KMS-11 (cell line): ENCODE measurements around the gene STARD9.

Experiments
- H2AFZ ChIP-seq: fragments of 200-600 bp; sonication (generic); 2 replicates; pipeline ENCODE4 v1.6.1; 2016; ENCODE audit warnings: antibody characterized with exemption, mixed run types, low read depth
- H3K27ac ChIP-seq: fragments of 200-600 bp; sonication (generic); 2 replicates; pipeline ENCODE4 v1.6.1; 2016; ENCODE audit warnings: mild to moderate bottlenecking, mixed run types
- H3K27me3 ChIP-seq: fragments of 200-600 bp; sonication (generic); 2 replicates; pipeline ENCODE4 v1.6.1; 2017; ENCODE audit warnings: mild to moderate bottlenecking, low read depth, mixed run types, moderate library complexity; ENCODE audit not compliant: insufficient read depth
- H3K36me3 ChIP-seq: fragments of 200-600 bp; sonication (generic); 2 replicates; pipeline ENCODE4 v1.6.1; 2017; ENCODE audit warnings: mild to moderate bottlenecking, mixed run types; ENCODE audit not compliant: insufficient read depth
- H3K4me1 ChIP-seq: fragments of 200-600 bp; sonication (generic); 2 replicates; pipeline ENCODE4 v1.6.1; 2016; ENCODE audit warnings: mild to moderate bottlenecking, low read depth, mixed run types; ENCODE audit not compliant: poor library complexity, severe bottlenecking
- H3K4me2 ChIP-seq: fragments of 200-600 bp; sonication (generic); 2 replicates; pipeline ENCODE4 v1.7.0; 2016; ENCODE audit warnings: mild to moderate bottlenecking, mixed run types
- H3K4me3 ChIP-seq: fragments of 200-600 bp; sonication (generic); IDR thresholded peaks from 2 replicates; pipeline ENCODE4 v1.6.1; 2017; ENCODE audit warnings: low read depth, low read length, mixed read lengths; ENCODE audit not compliant: insufficient read depth
- H3K79me2 ChIP-seq: fragments of 200-600 bp; sonication (generic); 2 replicates; pipeline ENCODE4 v1.6.1; 2016; ENCODE audit warnings: low read depth, mixed run types; ENCODE audit not compliant: insufficient read depth
- H3K9ac ChIP-seq: fragments of 200-600 bp; sonication (generic); 2 replicates; pipeline ENCODE4 v1.6.1; 2016; ENCODE audit warnings: mild to moderate bottlenecking, mixed run types
- H4K20me1 ChIP-seq: fragments of 200-600 bp; sonication (generic); 2 replicates; pipeline ENCODE4 v1.6.1; 2016; ENCODE audit warnings: mild to moderate bottlenecking, mixed run types; ENCODE audit not compliant: insufficient read depth
- TF ChIP-seq, protein P1 (sequence below): fragments of 200-600 bp; sonication (generic); conservative IDR thresholded peaks from 2 replicates; pipeline ENCODE4 v1.6.1; 2017; ENCODE audit warnings: low read depth, mild to moderate bottlenecking, antibody characterized with exemption, low read length, moderate library complexity, mixed read lengths

The STARD9 gene

DNA sequence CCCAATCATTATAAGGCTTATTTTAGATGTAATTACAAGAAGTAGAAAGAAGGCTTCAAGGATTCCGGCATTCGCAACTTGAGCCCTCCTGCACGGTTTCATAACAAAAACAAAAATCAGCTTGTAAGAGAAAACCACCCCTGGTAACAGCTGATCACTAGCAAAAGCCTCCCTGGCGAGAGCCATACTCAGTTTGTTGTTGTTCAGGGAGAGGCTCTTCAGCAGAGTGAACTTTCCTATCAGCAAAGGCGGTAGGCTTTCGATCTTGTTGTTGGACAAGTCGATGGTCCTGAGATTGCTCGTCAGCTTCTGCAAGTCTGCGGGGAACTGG is 27.5 kb upstream of the STARD9 start:
- Histone ChIP-seq H3K27me3 (no peaks in the 10 kb centered on the region), H3K4me3 (no peak overlapping the region), H3K79me2 (peaks cover 55% of the 10 kb centered on the region), H3K4me1 (peaks cover 72% of the 10 kb centered on the region), H4K20me1 (no peaks in the 10 kb centered on the region), H3K9ac (peak overlapping the region; percentile 87; the same call in 1 of the 2 replicates), H3K27ac (peak overlapping the region; percentile 61), H2AFZ (peak overlapping the region; percentile 97), H3K4me2 (peak overlapping the region; percentile 100), H3K36me3 (no peaks in the 10 kb centered on the region)
- TF ChIP-seq, protein P1, sequence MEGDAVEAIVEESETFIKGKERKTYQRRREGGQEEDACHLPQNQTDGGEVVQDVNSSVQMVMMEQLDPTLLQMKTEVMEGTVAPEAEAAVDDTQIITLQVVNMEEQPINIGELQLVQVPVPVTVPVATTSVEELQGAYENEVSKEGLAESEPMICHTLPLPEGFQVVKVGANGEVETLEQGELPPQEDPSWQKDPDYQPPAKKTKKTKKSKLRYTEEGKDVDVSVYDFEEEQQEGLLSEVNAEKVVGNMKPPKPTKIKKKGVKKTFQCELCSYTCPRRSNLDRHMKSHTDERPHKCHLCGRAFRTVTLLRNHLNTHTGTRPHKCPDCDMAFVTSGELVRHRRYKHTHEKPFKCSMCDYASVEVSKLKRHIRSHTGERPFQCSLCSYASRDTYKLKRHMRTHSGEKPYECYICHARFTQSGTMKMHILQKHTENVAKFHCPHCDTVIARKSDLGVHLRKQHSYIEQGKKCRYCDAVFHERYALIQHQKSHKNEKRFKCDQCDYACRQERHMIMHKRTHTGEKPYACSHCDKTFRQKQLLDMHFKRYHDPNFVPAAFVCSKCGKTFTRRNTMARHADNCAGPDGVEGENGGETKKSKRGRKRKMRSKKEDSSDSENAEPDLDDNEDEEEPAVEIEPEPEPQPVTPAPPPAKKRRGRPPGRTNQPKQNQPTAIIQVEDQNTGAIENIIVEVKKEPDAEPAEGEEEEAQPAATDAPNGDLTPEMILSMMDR: no peak

DNA sequence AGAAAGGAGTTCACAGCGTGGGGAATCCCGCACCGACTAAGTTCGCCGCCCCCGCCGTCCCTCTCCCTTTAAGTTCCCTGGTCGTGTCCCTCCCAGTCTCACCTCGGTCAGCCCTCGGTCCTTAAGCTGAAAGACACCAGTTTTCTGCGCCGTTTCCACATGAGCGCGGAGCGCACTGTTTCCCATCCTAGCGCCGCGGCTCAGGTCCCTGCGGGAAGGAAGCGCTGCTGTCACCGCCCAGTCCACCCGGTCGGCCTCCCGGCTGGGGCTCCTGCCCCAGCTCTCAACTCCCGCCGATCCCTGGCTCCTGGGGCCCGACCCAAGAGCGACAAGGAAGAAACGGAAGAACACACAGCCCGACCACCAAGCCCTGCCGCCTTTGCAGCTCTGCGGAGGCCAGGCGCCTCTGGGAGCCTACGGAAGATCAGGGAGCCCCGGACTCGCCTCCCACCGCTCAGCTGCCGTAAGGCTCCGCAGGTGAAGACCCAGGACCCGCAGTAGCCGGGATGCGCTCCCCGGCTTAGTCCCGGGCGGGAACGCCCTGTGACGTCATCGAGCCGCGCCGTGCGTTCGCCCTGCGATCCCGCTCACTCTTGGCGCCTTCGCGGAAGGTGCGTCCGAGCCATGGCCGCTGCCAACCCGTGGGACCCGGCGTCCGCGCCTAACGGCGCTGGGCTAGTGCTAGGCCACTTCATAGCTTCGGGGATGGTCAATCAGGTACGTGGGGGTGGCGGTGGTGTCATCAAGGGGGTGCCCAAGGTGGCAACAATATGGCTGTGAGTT is 27.0 kb upstream of the STARD9 start, which contains the start of the genes HAUS2 and LRRC57:
Gene HAUS2 (plus strand): TSS at position 590 of the 783 bp plus-strand sequence. CDS start 35 bp downstream, at position 625.
Gene LRRC57 (minus strand): TSS at position 545 of the 783 bp plus-strand sequence. CDS start 359 bp downstream, at position 186.
- peaks cover 61% of the 10 kb centered on the region for H3K79me2 ChIP-seq
- H3K27me3 ChIP-seq: no peaks in the 10 kb centered on the region
- H4K20me1 ChIP-seq: no peaks in the 10 kb centered on the region
- peak within 1 kb of the TSS; percentile 61 for H3K27ac ChIP-seq
- peak within 1 kb of the TSS; percentile 100 for H3K4me2 ChIP-seq
- TF ChIP-seq, protein P1: no peak
- no peaks in the 10 kb centered on the region for H3K36me3 ChIP-seq
- H2AFZ ChIP-seq: peak within 1 kb of the TSS; percentile 97
- peak within 1 kb of the TSS; percentile 87 for H3K9ac ChIP-seq
- H3K4me3 ChIP-seq: no peak within 1 kb of the TSS
- peaks cover 72% of the 10 kb centered on the region for H3K4me1 ChIP-seq

DNA sequence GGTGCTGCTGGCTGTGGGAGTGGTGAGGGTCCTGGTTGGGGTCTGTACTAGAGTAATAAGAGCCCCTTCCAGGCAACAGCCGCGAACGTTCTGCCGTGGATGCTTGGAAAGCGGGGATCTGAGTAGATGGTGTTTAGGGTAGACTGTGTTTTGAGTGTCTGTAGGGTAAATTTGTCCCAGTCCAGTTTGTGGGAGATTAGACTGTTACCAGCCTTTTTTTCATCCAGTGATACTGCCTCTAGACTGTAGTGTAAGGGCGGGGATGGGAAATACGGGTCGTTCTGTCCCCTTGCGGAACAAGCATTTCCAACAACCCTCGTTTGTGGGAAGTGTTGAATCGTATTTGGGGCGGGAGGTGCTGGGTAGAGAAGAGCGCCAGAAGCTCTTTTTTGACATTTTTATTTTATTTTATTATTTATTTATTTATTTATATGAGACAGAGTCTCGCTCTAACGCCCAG is 26.3 kb upstream of the STARD9 start:
- Histone ChIP-seq H3K4me1 (peaks cover 69% of the 10 kb centered on the region), H3K9ac (peak overlapping the region; percentile 87), H3K27me3 (no peaks in the 10 kb centered on the region), H3K4me3 (no peak overlapping the region), H3K27ac (peak overlapping the region; percentile 61), H4K20me1 (no peaks in the 10 kb centered on the region), H2AFZ (peak overlapping the region; percentile 97), H3K36me3 (no peaks in the 10 kb centered on the region), H3K4me2 (peak overlapping the region; percentile 100), H3K79me2 (peaks cover 67% of the 10 kb centered on the region)
- TF ChIP-seq, protein P1: no peak

DNA sequence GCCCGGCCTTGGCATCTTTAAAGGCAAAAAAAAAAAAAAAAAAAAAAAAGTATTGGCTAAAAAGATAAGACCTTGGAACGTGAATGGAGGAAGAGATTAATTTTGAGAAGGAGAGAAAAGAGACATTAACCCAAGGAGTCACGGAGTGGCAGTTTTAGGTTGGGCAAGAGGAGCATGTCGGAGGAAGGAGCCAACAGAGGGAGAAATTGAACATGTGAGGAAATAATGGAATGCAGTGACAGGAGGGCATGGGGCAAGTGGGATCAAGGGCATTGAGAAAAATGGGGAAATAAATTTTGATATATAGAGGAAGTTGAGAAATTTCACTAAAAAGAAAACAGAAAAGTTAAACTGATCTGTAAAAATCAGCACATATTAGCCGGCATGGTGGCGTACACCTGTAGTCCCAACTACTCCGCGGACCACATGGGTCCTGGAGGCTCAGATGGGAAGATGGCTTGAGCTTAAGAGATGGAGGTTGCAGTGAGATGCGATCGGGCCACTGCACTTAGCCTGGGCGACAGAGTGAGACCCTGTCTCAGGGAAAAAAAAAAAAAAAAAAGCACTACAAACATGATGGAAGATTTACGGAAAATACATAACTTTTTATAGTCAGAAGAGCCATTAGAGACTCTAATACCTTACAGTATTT is 25.5 kb upstream of the STARD9 start:
- Histone ChIP-seq H3K27ac (no peak overlapping the region), H4K20me1 (no peaks in the 10 kb centered on the region), H3K36me3 (no peaks in the 10 kb centered on the region), H2AFZ (no peak overlapping the region), H3K9ac (peak overlapping the region; percentile 87; the same call in 1 of the 2 replicates), H3K27me3 (no peaks in the 10 kb centered on the region), H3K4me3 (no peak overlapping the region), H3K4me2 (peak overlapping the region; percentile 100), H3K4me1 (peaks cover 63% of the 10 kb centered on the region), H3K79me2 (peaks cover 75% of the 10 kb centered on the region)
- TF ChIP-seq, protein P1: no peak
